HepG2 (cell line): ENCODE measurements around the gene NDE1. TPM values are rescaled to one million over a fixed set of nuclear protein-coding genes. Genes with fewer than 3 reads are reported as not detected.

Experiments
- CREM ChIP-seq, 2 experiments: sonication (generic) in 1 of 2; formaldehyde crosslinking in 1 of 2; IDR thresholded peaks; 2 replicates each; pipeline versions ENCODE4 v1.4.0 to v1.6.1; 2016 to 2020; ENCODE audit warnings: antibody characterized with exemption in 1 of 2, mild to moderate bottlenecking in 1 of 2, missing genetic modification reagents in 1 of 2
- DPF2 ChIP-seq: sonication (generic); formaldehyde crosslinking; IDR thresholded peaks from 2 replicates; pipeline ENCODE4 v1.4.0; 2020; ENCODE audit warnings: mild to moderate bottlenecking, low read depth, missing genetic modification reagents, borderline replicate concordance
- ELF1 ChIP-seq: sonication (generic); formaldehyde crosslinking; IDR thresholded peaks from 2 replicates; pipeline ENCODE4 v1.4.0; 2020; ENCODE audit warnings: missing genetic modification reagents
- FOXO1 ChIP-seq: sonication (generic); formaldehyde crosslinking; IDR thresholded peaks from 2 replicates; pipeline ENCODE4 v1.4.0; 2020; ENCODE audit warnings: missing genetic modification reagents
- GATAD1 ChIP-seq: IDR thresholded peaks from 2 replicates; pipeline ENCODE4 v1.6.1; 2016; ENCODE audit warnings: missing genetic modification reagents, missing compliant biosample characterization
- ISL2 ChIP-seq: sonication (generic); formaldehyde crosslinking; IDR thresholded peaks from 2 replicates; pipeline ENCODE4 v1.5.0; 2020; ENCODE audit warnings: missing genetic modification reagents
- MIER3 ChIP-seq: IDR thresholded peaks from 2 replicates; pipeline ENCODE4 v1.6.1; 2016; ENCODE audit warnings: missing compliant biosample characterization, borderline replicate concordance
- MIXL1 ChIP-seq: IDR thresholded peaks from 2 replicates; pipeline ENCODE4 v1.6.1; 2016
- MZF1 ChIP-seq: sonication (generic); formaldehyde crosslinking; IDR thresholded peaks from 2 replicates; pipeline ENCODE4 v1.8.1; 2023; ENCODE audit warnings: mild to moderate bottlenecking, missing genetic modification reagents, borderline replicate concordance
- RCOR2 ChIP-seq: IDR thresholded peaks from 2 replicates; pipeline ENCODE4 v1.6.1; 2016; ENCODE audit warnings: missing biosample characterization, missing genetic modification reagents
- RFXAP ChIP-seq: sonication (generic); formaldehyde crosslinking; IDR thresholded peaks from 2 replicates; pipeline ENCODE4 v1.4.0; 2020; ENCODE audit warnings: missing genetic modification reagents, borderline replicate concordance
- SAP130 ChIP-seq: IDR thresholded peaks from 2 replicates; pipeline ENCODE4 v1.6.1; 2016; ENCODE audit warnings: low read depth
- SIX1 ChIP-seq: sonication (generic); formaldehyde crosslinking; IDR thresholded peaks from 2 replicates; pipeline ENCODE4 v1.4.0; 2020; ENCODE audit warnings: missing genetic modification reagents, borderline replicate concordance
- ZBTB1 ChIP-seq: sonication (generic); formaldehyde crosslinking; IDR thresholded peaks from 2 replicates; pipeline ENCODE4 v1.4.0; 2020; ENCODE audit warnings: missing genetic modification reagents, borderline replicate concordance
- ZFX ChIP-seq: sonication (generic); formaldehyde crosslinking; IDR thresholded peaks from 2 replicates; pipeline ENCODE4 v1.4.0; 2020; ENCODE audit warnings: mild to moderate bottlenecking, low read depth, missing genetic modification reagents, moderate library complexity
- ZNF180 ChIP-seq: sonication (generic); formaldehyde crosslinking; IDR thresholded peaks from 2 replicates; pipeline ENCODE4 v1.4.0; 2020; ENCODE audit warnings: low read depth, missing genetic modification reagents, borderline replicate concordance
- ZNF292 ChIP-seq: sonication (generic); formaldehyde crosslinking; IDR thresholded peaks from 2 replicates; pipeline ENCODE4 v1.8.1; 2022; ENCODE audit warnings: mild to moderate bottlenecking, low read depth, missing genetic modification reagents, borderline replicate concordance
- ZNF746 ChIP-seq: sonication (generic); formaldehyde crosslinking; IDR thresholded peaks from 2 replicates; pipeline ENCODE4 v1.8.0; 2022; ENCODE audit warnings: mild to moderate bottlenecking, missing genetic modification reagents
- ZNF781 ChIP-seq: sonication (generic); formaldehyde crosslinking; IDR thresholded peaks from 2 replicates; pipeline ENCODE4 v1.5.1; 2020; ENCODE audit warnings: borderline replicate concordance, mild to moderate bottlenecking, missing genetic modification reagents; ENCODE audit errors: not compliant biosample characterization
- ZNF850 ChIP-seq: sonication (generic); formaldehyde crosslinking; conservative IDR thresholded peaks from 2 replicates; pipeline ENCODE4 v1.9.0; 2021; ENCODE audit warnings: mild to moderate bottlenecking, missing genetic modification reagents
- ZZZ3 ChIP-seq: sonication (generic); formaldehyde crosslinking; IDR thresholded peaks from 2 replicates; pipeline ENCODE4 v1.4.0; 2020; ENCODE audit warnings: missing genetic modification reagents, mild to moderate bottlenecking, borderline replicate concordance
- polyA plus RNA-seq, 8 experiments: library from polyadenylated mRNA; depleted of rRNA in 3 of 8; stranded (reverse) in 7 of 8; unstranded in 1 of 8; fragments of >200 nt; fragmentation: Illumina TruSeq in 4 of 8; extraction: Trizol in 4 of 8; gene quantifications; 2 replicates each; pipeline versions ENCODE4 v1.2.1 to v1.2.3, GENCODE V29; 2011 to 2016; ENCODE audit warnings: low read depth in 4 of 8, missing spikeins in 1 of 8, mixed read lengths in 1 of 8; ENCODE audit not compliant: insufficient read depth in 1 of 8
- total RNA-seq, 5 experiments: library from RNA; depleted of rRNA; stranded (reverse); fragments of >200 nt; fragmentation: Illumina TruSeq; extraction: Trizol; gene quantifications; 2 replicates each; pipeline ENCODE4 v1.2.3, GENCODE V29; 2016; ENCODE audit warnings: low read depth in 1 of 5
- TF ChIP-seq, protein P1 (sequence below): sonication (generic); formaldehyde crosslinking; IDR thresholded peaks from 2 replicates; pipeline ENCODE4 v1.4.0; 2020; ENCODE audit warnings: mild to moderate bottlenecking, missing genetic modification reagents, borderline replicate concordance
- TF ChIP-seq, protein P2 (sequence below): IDR thresholded peaks from 2 replicates; pipeline ENCODE4 v1.6.1; 2016; ENCODE audit warnings: missing genetic modification reagents, missing compliant biosample characterization
- TF ChIP-seq, protein P3 (sequence below): sonication (generic); formaldehyde crosslinking; IDR thresholded peaks from 2 replicates; pipeline ENCODE4 v1.5.0; 2020; ENCODE audit warnings: mild to moderate bottlenecking, missing genetic modification reagents, borderline replicate concordance

Gene NDE1
- total and polyA plus RNA-seq, 2 of the 13 experiments (the other 11 are each of a cell fraction or from before 2014, with no cell fraction given) = 40.9 to 72.5 TPM

DNA sequence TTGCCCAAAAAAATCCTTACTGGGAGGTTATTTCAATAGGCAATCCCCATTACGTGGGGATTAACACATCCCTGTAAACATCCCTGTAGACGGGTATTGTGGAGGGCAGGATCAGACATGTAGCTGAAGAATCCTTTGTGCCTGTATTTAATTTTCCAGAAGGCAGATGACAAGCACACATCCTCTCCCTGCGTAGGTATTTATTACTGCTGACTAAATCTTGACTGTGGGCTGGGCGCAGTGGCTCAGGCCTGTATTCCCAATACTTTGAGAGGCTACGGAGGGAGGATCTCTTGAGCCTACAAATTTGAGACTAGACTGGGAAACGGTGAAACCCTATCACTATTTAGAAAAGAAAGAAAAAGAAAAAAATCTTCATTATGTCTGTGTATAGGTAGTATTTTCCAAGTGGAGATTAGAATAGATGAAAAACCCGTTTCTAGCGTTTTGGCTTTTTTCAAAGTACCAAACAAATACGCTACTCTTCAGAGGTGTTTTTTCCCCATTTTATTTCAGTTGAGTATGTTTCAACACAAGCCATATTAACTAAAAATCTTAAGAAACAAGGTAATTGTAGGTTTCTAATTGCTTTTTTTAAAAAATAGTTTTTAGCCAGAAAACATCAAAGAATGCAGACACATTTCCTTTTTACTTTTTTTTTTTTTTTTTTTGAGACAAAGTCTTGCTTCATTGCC, 5.6 kb upstream of the NDE1 start (continued):
- TF ChIP-seq RFXAP (CRISPR knock-in tag) (no peak), ELF1 (CRISPR knock-in tag) (no peak), ZNF746 (no peak), MIXL1 (peak; percentile 21; the same call in 1 of the 2 replicates), ZFX (CRISPR knock-in tag) (peak; percentile 82), DPF2 (no peak; the same call in 1 of the 2 replicates), ZNF180 (CRISPR knock-in tag) (no peak), ISL2 (CRISPR knock-in tag) (0 out of 2 replicates have a peak, but pooled peaks have one; percentile 48), SAP130 (peak; percentile 91), MZF1 (CRISPR knock-in tag) (peak; percentile 78; the same call in 1 of the 2 replicates), ZZZ3 (CRISPR knock-in tag) (no peak), FOXO1 (CRISPR knock-in tag) (peak; percentile 64), GATAD1 (CRISPR knock-in tag) (peak; percentile 35; the same call in 1 of the 2 replicates), ZNF850 (CRISPR knock-in tag) (peak; percentile 70; the same call in 1 of the 2 replicates), CREM (IDR thresholded peaks at IDR 0.05) (no peak), CREM (CRISPR knock-in tag; IDR thresholded peaks at IDR 0.05) (no peak), ZNF781 (CRISPR knock-in tag) (no peak), MIER3 (peak; percentile 52; the same call in 1 of the 2 replicates), ZBTB1 (peak; percentile 38; the same call in 1 of the 2 replicates), SIX1 (CRISPR knock-in tag) (peak; percentile 46; the same call in 1 of the 2 replicates), RCOR2 (CRISPR knock-in tag) (0 out of 2 replicates have a peak, but pooled peaks have one; percentile 19), ZNF292 (CRISPR knock-in tag) (0 out of 2 replicates have a peak, but pooled peaks have one; percentile 8)
- TF ChIP-seq, protein P1, sequence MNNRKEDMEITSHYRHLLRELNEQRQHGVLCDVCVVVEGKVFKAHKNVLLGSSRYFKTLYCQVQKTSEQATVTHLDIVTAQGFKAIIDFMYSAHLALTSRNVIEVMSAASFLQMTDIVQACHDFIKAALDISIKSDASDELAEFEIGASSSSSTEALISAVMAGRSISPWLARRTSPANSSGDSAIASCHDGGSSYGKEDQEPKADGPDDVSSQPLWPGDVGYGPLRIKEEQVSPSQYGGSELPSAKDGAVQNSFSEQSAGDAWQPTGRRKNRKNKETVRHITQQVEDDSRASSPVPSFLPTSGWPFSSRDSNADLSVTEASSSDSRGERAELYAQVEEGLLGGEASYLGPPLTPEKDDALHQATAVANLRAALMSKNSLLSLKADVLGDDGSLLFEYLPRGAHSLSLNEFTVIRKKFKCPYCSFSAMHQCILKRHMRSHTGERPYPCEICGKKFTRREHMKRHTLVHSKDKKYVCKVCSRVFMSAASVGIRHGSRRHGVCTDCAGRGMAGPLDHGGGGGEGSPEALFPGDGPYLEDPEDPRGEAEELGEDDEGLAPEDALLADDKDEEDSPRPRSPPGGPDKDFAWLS = no peak
- TF ChIP-seq, protein P2, sequence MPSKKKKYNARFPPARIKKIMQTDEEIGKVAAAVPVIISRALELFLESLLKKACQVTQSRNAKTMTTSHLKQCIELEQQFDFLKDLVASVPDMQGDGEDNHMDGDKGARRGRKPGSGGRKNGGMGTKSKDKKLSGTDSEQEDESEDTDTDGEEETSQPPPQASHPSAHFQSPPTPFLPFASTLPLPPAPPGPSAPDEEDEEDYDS = peak; percentile 87
- TF ChIP-seq, protein P3, sequence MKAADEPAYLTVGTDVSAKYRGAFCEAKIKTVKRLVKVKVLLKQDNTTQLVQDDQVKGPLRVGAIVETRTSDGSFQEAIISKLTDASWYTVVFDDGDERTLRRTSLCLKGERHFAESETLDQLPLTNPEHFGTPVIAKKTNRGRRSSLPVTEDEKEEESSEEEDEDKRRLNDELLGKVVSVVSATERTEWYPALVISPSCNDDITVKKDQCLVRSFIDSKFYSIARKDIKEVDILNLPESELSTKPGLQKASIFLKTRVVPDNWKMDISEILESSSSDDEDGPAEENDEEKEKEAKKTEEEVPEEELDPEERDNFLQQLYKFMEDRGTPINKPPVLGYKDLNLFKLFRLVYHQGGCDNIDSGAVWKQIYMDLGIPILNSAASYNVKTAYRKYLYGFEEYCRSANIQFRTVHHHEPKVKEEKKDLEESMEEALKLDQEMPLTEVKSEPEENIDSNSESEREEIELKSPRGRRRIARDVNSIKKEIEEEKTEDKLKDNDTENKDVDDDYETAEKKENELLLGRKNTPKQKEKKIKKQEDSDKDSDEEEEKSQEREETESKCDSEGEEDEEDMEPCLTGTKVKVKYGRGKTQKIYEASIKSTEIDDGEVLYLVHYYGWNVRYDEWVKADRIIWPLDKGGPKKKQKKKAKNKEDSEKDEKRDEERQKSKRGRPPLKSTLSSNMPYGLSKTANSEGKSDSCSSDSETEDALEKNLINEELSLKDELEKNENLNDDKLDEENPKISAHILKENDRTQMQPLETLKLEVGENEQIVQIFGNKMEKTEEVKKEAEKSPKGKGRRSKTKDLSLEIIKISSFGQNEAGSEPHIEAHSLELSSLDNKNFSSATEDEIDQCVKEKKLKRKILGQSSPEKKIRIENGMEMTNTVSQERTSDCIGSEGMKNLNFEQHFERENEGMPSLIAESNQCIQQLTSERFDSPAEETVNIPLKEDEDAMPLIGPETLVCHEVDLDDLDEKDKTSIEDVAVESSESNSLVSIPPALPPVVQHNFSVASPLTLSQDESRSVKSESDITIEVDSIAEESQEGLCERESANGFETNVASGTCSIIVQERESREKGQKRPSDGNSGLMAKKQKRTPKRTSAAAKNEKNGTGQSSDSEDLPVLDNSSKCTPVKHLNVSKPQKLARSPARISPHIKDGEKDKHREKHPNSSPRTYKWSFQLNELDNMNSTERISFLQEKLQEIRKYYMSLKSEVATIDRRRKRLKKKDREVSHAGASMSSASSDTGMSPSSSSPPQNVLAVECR (CRISPR knock-in tag) = peak; percentile 21; the same call in 1 of the 2 replicates
